ENCODE measurements around the gene CORO2B. TPM values are rescaled to one million over a fixed set of nuclear protein-coding genes. Genes with fewer than 3 reads are reported as not detected.

The CORO2B gene
- total RNA-seq, 1 donor from 2014 or later, result 21.3 TPM

DNA sequence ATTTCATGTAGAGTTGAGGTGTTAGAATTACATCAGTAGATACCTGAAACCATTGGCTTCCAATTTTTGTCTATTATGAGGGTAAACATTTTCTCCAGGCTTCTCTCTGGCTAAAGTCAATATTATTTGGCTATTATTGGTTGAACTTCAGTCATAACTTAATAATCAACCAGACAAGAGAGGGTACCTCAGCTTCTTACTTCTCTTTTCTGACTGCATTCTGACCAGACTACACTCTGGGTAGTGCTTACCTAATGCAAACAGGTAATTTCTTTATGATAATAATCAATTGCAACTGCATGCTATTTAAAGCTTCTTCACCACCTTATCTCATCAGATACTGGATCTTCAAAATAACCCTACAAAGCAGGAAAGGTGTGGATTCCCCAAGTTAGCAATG, 156.8 kb downstream of the CORO2B start:
- Mint-ChIP-seq H3K4me1 (peaks cover 1% of the 10 kb centered on the region), H3K27ac (ENCODE audit: unreplicated experiment) (no peak overlapping the region), H3K36me3 (ENCODE audit: low read depth) (no peaks in the 10 kb centered on the region), H3K4me3 (no peak overlapping the region), H3K9me3 (no peaks in the 10 kb centered on the region), H3K27me3 (ENCODE audit: low read depth) (no peaks in the 10 kb centered on the region)
- DNase-seq (ENCODE audit: low read depth, low spot score), result no peak
- TF ChIP-seq, protein P1, sequence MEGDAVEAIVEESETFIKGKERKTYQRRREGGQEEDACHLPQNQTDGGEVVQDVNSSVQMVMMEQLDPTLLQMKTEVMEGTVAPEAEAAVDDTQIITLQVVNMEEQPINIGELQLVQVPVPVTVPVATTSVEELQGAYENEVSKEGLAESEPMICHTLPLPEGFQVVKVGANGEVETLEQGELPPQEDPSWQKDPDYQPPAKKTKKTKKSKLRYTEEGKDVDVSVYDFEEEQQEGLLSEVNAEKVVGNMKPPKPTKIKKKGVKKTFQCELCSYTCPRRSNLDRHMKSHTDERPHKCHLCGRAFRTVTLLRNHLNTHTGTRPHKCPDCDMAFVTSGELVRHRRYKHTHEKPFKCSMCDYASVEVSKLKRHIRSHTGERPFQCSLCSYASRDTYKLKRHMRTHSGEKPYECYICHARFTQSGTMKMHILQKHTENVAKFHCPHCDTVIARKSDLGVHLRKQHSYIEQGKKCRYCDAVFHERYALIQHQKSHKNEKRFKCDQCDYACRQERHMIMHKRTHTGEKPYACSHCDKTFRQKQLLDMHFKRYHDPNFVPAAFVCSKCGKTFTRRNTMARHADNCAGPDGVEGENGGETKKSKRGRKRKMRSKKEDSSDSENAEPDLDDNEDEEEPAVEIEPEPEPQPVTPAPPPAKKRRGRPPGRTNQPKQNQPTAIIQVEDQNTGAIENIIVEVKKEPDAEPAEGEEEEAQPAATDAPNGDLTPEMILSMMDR (conservative IDR thresholded peaks at IDR 0.05), result no peak

DNA sequence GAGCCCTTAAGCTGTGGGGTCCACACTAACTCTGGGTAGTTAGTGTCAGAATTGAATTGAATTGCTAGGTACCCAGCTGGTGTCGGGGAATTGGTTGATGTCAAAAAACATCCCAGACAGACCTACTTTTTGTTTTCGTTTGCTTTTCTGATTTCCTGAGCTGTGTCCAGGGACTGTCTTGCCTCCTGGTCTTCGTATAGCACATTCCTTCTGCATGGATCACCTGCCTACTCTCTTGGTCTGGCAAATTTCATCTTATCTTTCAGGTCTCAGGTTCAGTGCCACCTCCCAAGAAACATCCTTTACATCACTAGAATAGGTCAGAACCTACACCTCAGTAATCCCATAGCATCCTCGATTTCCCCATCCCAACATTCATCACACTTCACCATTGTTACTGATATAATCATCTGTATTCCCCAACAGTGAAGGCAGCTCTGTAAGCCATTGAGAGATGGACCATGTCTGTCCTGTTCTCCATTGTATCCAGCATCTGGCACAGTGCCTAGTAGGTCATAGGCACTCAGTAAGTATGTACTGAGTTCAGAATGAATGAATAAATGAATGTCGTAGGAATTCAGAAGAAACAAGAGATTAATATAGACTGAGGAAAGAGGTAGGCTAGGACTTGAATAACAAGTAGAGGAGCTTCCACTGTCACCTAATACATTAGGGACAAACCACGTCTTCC, 160.7 kb downstream of the CORO2B start:
- H3K27ac Mint-ChIP-seq (ENCODE audit: unreplicated experiment), result no peak overlapping the region
- no peaks in the 10 kb centered on the region for H3K4me1 Mint-ChIP-seq
- DNase-seq (ENCODE audit: low read depth, low spot score), result no peak
- TF ChIP-seq, protein P1 (conservative IDR thresholded peaks at IDR 0.05), result no peak
- H3K4me3 Mint-ChIP-seq, result no peak overlapping the region
- no peaks in the 10 kb centered on the region for H3K27me3 Mint-ChIP-seq (ENCODE audit: low read depth)
- no peaks in the 10 kb centered on the region for H3K36me3 Mint-ChIP-seq (ENCODE audit: low read depth)
- no peaks in the 10 kb centered on the region for H3K9me3 Mint-ChIP-seq

DNA sequence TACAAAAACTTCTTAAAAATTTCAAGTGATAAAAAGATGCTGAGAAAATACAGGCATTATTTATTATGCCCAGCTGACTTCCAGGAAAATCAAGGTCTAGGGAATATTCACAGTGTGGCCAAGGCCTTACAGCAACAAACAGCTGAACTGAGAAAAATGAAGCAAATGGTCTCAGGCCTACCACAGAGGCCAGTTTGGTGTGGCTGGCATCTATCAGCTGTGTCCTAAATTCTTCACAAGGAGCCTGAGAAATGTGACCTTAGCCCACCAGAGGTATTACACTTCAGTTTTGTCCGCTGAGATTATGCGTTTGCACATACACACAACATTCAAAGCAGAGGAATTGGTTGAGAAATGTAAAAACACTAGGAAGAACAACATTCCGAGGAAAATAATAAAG, 164.5 kb downstream of the CORO2B start:
- Mint-ChIP-seq H3K4me1 (no peaks in the 10 kb centered on the region), H3K9me3 (no peaks in the 10 kb centered on the region), H3K27ac (ENCODE audit: unreplicated experiment) (no peak overlapping the region), H3K4me3 (no peak overlapping the region), H3K36me3 (ENCODE audit: low read depth) (no peaks in the 10 kb centered on the region), H3K27me3 (ENCODE audit: low read depth) (no peaks in the 10 kb centered on the region)
- DNase-seq (ENCODE audit: low read depth, low spot score), result no peak
- TF ChIP-seq, protein P1 (conservative IDR thresholded peaks at IDR 0.05), result no peak

DNA sequence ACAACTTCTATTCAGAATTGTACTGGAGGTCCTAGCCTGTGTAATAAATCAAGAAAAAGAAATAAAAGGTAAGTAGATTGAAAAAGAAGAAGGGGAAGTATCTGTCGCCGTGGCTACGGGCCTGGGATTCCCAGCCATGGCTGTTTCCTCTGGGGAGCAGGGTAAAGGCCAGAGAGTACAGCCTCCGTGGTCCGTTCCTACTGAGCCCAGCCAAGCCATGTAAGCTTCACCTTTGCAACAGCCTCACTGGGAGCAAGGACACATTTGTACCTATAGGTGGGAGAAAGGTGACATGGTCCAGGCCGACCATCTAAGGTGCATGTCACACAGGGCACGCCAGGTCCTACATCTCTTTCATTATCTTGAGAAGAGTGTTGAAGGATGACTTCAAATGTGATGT, 170.6 kb downstream of the CORO2B start:
- H3K9me3 Mint-ChIP-seq, result peaks cover 3% of the 10 kb centered on the region
- H3K27me3 Mint-ChIP-seq (ENCODE audit: low read depth), result no peaks in the 10 kb centered on the region
- H3K4me1 Mint-ChIP-seq, result no peaks in the 10 kb centered on the region
- H3K36me3 Mint-ChIP-seq (ENCODE audit: low read depth), result no peaks in the 10 kb centered on the region
- H3K4me3 Mint-ChIP-seq, result no peak overlapping the region
- H3K27ac Mint-ChIP-seq (ENCODE audit: unreplicated experiment), result no peak overlapping the region
- TF ChIP-seq, protein P1 (conservative IDR thresholded peaks at IDR 0.05), result no peak
- DNase-seq (ENCODE audit: low read depth, low spot score), result no peak

DNA sequence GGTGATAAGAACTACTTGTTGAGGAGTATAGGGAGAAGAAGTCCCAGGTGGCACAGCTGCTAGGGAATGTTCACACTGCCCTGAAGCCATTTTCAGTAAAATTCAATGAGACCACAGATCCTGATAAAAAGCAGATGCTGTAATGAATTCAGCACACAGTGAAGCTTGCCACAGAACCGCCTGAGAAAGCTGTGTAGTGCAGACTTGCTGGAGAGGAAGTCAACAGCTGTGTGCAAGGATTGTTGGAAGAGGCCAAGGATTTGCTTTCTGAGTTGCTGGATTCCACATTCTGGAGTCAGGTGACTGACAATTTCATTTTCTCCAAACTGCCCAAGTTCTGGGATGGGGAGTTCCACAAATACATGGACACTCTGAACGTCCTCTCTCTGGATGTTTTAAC, 171.0 kb downstream of the CORO2B start:
- Mint-ChIP-seq H3K9me3 (peaks cover 3% of the 10 kb centered on the region), H3K27me3 (ENCODE audit: low read depth) (no peaks in the 10 kb centered on the region), H3K4me3 (no peak overlapping the region), H3K36me3 (ENCODE audit: low read depth) (no peaks in the 10 kb centered on the region), H3K4me1 (no peaks in the 10 kb centered on the region), H3K27ac (ENCODE audit: unreplicated experiment) (no peak overlapping the region)
- no peak for DNase-seq (ENCODE audit: low read depth, low spot score)
- TF ChIP-seq, protein P1 (conservative IDR thresholded peaks at IDR 0.05), result no peak

All from neural crest cell (in vitro differentiated cells).